ENCODE results near the gene SCYL1. TPM values are rescaled to one million over a fixed set of nuclear protein-coding genes. Genes with fewer than 3 reads are reported as not detected.

Gene SCYL1
- total RNA-seq, 1 experiment from 2014 or later: 54.7 TPM

GRCh38 chr11:65571420-65571819 lies 46.5 kb downstream of the SCYL1 start:
- H3K79me1 ChIP-seq (ENCODE audit: insufficient read depth, low read depth, low read length, poor library complexity, severe bottlenecking): peaks cover 4% of the 10 kb centered on the region
- no peak overlapping the region for H3K27ac ChIP-seq (ENCODE audit: insufficient read length, low read depth, low read length)
- no CpG with 5 or more reads among the region's 9 CpGs for WGBS (ENCODE audit: extremely low coverage, insufficient read length, low lambda C conversion rate)
- DNase-seq: no peak
- peaks cover 25% of the 10 kb centered on the region for H3K23me2 ChIP-seq (ENCODE audit: insufficient read length, low read depth, low read length, poor library complexity, severe bottlenecking)
- H3K18ac ChIP-seq (ENCODE audit: insufficient read length, low read depth, low read length): no peak overlapping the region
- H2BK12ac ChIP-seq (ENCODE audit: insufficient read length, low read depth, low read length): no peak overlapping the region
- H4K20me1 ChIP-seq (ENCODE audit: control insufficient read depth, insufficient read depth, insufficient read length): no peaks in the 10 kb centered on the region
- no peaks in the 10 kb centered on the region for H3K9me3 ChIP-seq (ENCODE audit: control insufficient read depth, low read depth, low read length)
- H2AK5ac ChIP-seq (ENCODE audit: insufficient read length, low read length): no peak overlapping the region
- no peak overlapping the region for H2BK15ac ChIP-seq (ENCODE audit: low read depth, low read length)
- no peak overlapping the region for H4K8ac ChIP-seq (replicated peaks; ENCODE audit: insufficient read length, low read depth, low read length)
- no peak overlapping the region for H3K14ac ChIP-seq (ENCODE audit: insufficient read depth, low read length)
- H3K27me3 ChIP-seq (ENCODE audit: insufficient read depth, low read length): peaks cover 6% of the 10 kb centered on the region; the same call in 1 of the 2 replicates
- no peaks in the 10 kb centered on the region; the same call in 1 of the 2 replicates for H3K4me1 ChIP-seq (ENCODE audit: insufficient read depth, low read length)
- H2BK5ac ChIP-seq (ENCODE audit: insufficient read length, low read length): no peak overlapping the region
- H3T11ph ChIP-seq (ENCODE audit: low read length): no peak overlapping the region
- H2BK120ac ChIP-seq (ENCODE audit: low read depth, low read length, poor library complexity, severe bottlenecking): no peak overlapping the region
- H3K4ac ChIP-seq (ENCODE audit: low read depth, low read length): no peak overlapping the region
- no peaks in the 10 kb centered on the region; the same call in 1 of the 2 replicates for H3K79me2 ChIP-seq (ENCODE audit: insufficient read depth, low read length)
- no peak overlapping the region for H4K5ac ChIP-seq (ENCODE audit: insufficient read length, low read depth, low read length)
- no peak overlapping the region for H3K9ac ChIP-seq (ENCODE audit: extremely low read depth, insufficient read length, low read length)
- no peak for TF ChIP-seq CTCF (conservative IDR thresholded peaks at IDR 0.05)
- no peaks in the 10 kb centered on the region; a peak in 1 of 5 replicates for H3K9me3 Mint-ChIP-seq
- H3K36me3 Mint-ChIP-seq (ENCODE audit: insufficient read depth in 1 of 3, low read depth in 3 of 3): peaks cover 6 to 14% (median 9%) of the 10 kb centered on the region in 3 experiments; a peak in 6 of 7 replicates
- H3K27me3 Mint-ChIP-seq (ENCODE audit: low read depth): peaks cover 15% of the 10 kb centered on the region
- no peak overlapping the region for H3K23ac ChIP-seq (ENCODE audit: insufficient read length, low read depth, low read length)
- H4K91ac ChIP-seq (ENCODE audit: insufficient read length, low read depth, low read length): no peak overlapping the region
- H3K4me3 Mint-ChIP-seq: peak overlapping the region; percentile 99
- H3K56ac ChIP-seq (ENCODE audit: insufficient read length, low read depth, low read length): no peak overlapping the region
- H2AFZ ChIP-seq (ENCODE audit: low read length): no peak overlapping the region
- H2BK20ac ChIP-seq (ENCODE audit: low read depth, low read length, poor library complexity, severe bottlenecking): no peak overlapping the region
- peaks cover 34 to 50% of the 10 kb centered on the region in 2 experiments for H3K4me1 Mint-ChIP-seq
- H3K4me2 ChIP-seq (ENCODE audit: insufficient read depth, insufficient read length, low read length): peak overlapping the region; percentile 78
- H3K27ac Mint-ChIP-seq: no peak overlapping the region; a peak in 1 of 7 replicates
